GM12892 (cell line): ENCODE results near the gene CAMTA1.

Experiments
- POLR2A ChIP-seq: IDR thresholded peaks from 2 replicates; pipeline ENCODE4 v1.6.1; 2011; ENCODE audit warnings: low read depth, low read length, control low read depth
- POLR2AphosphoS5 ChIP-seq: IDR thresholded peaks from 2 replicates; pipeline ENCODE4 v1.6.1; 2011; ENCODE audit warnings: low read depth, low read length, control low read depth

- TF ChIP-seq POLR2A: no peak
- TF ChIP-seq POLR2AphosphoS5: no peak
Measured at GRCh38 chr1:7269525-7269924, 484.3 kb downstream of the CAMTA1 start.
